ENCODE measurements around the gene LIM2.

DNA sequence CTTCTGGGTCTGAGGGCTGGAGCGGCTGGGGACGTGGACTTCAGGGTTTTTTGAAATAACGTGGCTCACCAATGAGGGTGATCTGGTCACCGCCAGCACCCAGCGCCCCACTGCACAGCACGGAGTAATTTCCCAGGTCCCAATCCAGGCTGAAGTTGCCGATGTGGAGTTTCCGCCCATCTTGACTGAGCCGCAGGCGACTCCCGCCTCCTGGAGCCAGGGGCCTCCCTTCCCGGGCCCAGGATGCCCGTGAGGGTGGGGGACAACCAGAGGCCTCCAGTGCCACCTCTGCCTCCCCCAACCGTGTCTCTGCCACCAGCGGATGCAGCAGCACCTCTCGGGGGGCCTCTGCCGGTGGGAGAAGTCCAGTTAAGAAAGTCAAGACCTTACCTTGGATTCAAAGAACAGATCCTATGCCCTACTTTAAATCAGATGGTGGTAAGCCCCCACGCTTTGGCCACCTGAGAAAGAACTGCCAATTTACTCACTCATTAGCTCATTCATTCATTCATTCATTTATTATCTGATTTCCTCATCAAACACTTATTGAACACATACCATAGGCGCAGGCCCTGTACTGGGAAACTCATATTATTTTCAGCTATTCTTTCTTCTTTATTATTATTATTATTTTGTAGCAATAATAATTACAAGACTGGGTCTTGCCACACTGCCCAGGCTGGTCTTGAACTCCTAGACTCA, 49.8 kb downstream of the LIM2 start:
- TF ChIP-seq YY1 (IDR thresholded peaks at IDR 0.05; ENCODE audit: insufficient read depth, insufficient read length) = no peak
- TF ChIP-seq SUZ12 (IDR thresholded peaks at IDR 0.05; ENCODE audit: extremely low read depth, insufficient read depth, insufficient read length) = no peak
- no peak for TF ChIP-seq ZNF274 (IDR thresholded peaks at IDR 0.05; ENCODE audit: low read depth, low read length)
